HepG2 (cell line): ENCODE data around the gene GPS1. TPM values are rescaled to one million over a fixed set of nuclear protein-coding genes. Genes with fewer than 3 reads are reported as not detected.

ENCODE experiments used
- AFF4 ChIP-seq: sonication (generic); formaldehyde crosslinking; IDR thresholded peaks from 2 replicates; pipeline ENCODE4 v1.4.0; 2020; ENCODE audit warnings: missing genetic modification reagents
- ARID5B ChIP-seq: IDR thresholded peaks from 2 replicates; pipeline ENCODE4 v1.4.0; 2020; ENCODE audit warnings: mild to moderate bottlenecking, missing genetic modification reagents
- ASH2L ChIP-seq: fragments of 300-600, 200-600 bp; sonication (generic); IDR thresholded peaks from 2 replicates; pipeline ENCODE4 v1.7.0; 2017; ENCODE audit warnings: low read depth, mild to moderate bottlenecking, moderate library complexity, mixed read lengths, low read length; ENCODE audit not compliant: insufficient read length
- ATAD3A ChIP-seq: sonication (generic); formaldehyde crosslinking; IDR thresholded peaks from 2 replicates; pipeline ENCODE4 v1.4.0; 2020; ENCODE audit warnings: missing genetic modification reagents
- BRD4 ChIP-seq: sonication (generic); formaldehyde crosslinking; IDR thresholded peaks from 2 replicates; pipeline ENCODE4 v1.4.0; 2020; ENCODE audit warnings: missing genetic modification reagents
- CBFB ChIP-seq: sonication (generic); formaldehyde crosslinking; IDR thresholded peaks from 2 replicates; pipeline ENCODE4 v1.4.0; 2020; ENCODE audit warnings: missing genetic modification reagents
- DBP ChIP-seq: sonication (generic); formaldehyde crosslinking; IDR thresholded peaks from 2 replicates; pipeline ENCODE4 v1.4.0; 2020; ENCODE audit warnings: missing genetic modification reagents; ENCODE audit errors: not compliant biosample characterization
- FIP1L1 ChIP-seq: fragments of 200-400 bp; formaldehyde crosslinking; IDR thresholded peaks from 2 replicates; pipeline ENCODE4 v1.6.1; 2018; ENCODE audit warnings: low read depth, mild to moderate bottlenecking, low read length, moderate library complexity, borderline replicate concordance; ENCODE audit not compliant: insufficient read depth
- MLX ChIP-seq: IDR thresholded peaks from 2 replicates; pipeline ENCODE4 v1.6.1; 2016
- SCMH1 ChIP-seq: sonication (generic); formaldehyde crosslinking; IDR thresholded peaks from 2 replicates; pipeline ENCODE4 v1.9.0; 2021; ENCODE audit warnings: missing genetic modification reagents, mild to moderate bottlenecking, borderline replicate concordance
- SRY ChIP-seq: sonication (generic); formaldehyde crosslinking; IDR thresholded peaks from 2 replicates; pipeline ENCODE4 v1.8.0; 2022; ENCODE audit warnings: mild to moderate bottlenecking, missing genetic modification reagents
- ZBTB14 ChIP-seq: sonication (generic); formaldehyde crosslinking; IDR thresholded peaks from 2 replicates; pipeline ENCODE4 v1.4.0; 2020; ENCODE audit warnings: missing genetic modification reagents
- ZNF724P ChIP-seq: sonication (generic); formaldehyde crosslinking; IDR thresholded peaks from 2 replicates; pipeline ENCODE4 v1.8.0; 2022; ENCODE audit warnings: missing genetic modification reagents, borderline replicate concordance
- ZNF740 ChIP-seq: sonication (generic); formaldehyde crosslinking; IDR thresholded peaks from 2 replicates; pipeline ENCODE4 v1.4.0; 2020; ENCODE audit warnings: missing genetic modification reagents
- ZNF770 ChIP-seq: sonication (generic); formaldehyde crosslinking; IDR thresholded peaks from 2 replicates; pipeline ENCODE4 v1.5.0; 2020; ENCODE audit warnings: mild to moderate bottlenecking, missing genetic modification reagents
- polyA plus RNA-seq, 8 experiments: library from polyadenylated mRNA; depleted of rRNA in 3 of 8; stranded (reverse) in 7 of 8; unstranded in 1 of 8; fragments of >200 nt; fragmentation: Illumina TruSeq in 4 of 8; extraction: Trizol in 4 of 8; gene quantifications; 2 replicates each; pipeline versions ENCODE4 v1.2.1 to v1.2.3, GENCODE V29; 2011 to 2016; ENCODE audit warnings: low read depth in 4 of 8, missing spikeins in 1 of 8, mixed read lengths in 1 of 8; ENCODE audit not compliant: insufficient read depth in 1 of 8
- total RNA-seq, 5 experiments: library from RNA; depleted of rRNA; stranded (reverse); fragments of >200 nt; fragmentation: Illumina TruSeq; extraction: Trizol; gene quantifications; 2 replicates each; pipeline ENCODE4 v1.2.3, GENCODE V29; 2016; ENCODE audit warnings: low read depth in 1 of 5

Gene GPS1
- total and polyA plus RNA-seq, 2 of the 13 experiments (the other 11 are each of a cell fraction or from before 2014, with no cell fraction given), result 124 to 128 TPM

- TF ChIP-seq ARID5B (CRISPR knock-in tag) (no peak), ZNF740 (peak; percentile 88), CBFB (CRISPR knock-in tag) (no peak), ATAD3A (no peak), AFF4 (CRISPR knock-in tag) (no peak), BRD4 (CRISPR knock-in tag) (no peak), FIP1L1 (0 out of 2 replicates have a peak, but pooled peaks have one; percentile 12), ZBTB14 (CRISPR knock-in tag) (no peak), SCMH1 (no peak), MLX (CRISPR knock-in tag) (no peak), DBP (CRISPR knock-in tag) (no peak), SRY (CRISPR knock-in tag) (no peak; the same call in 1 of the 2 replicates), ZNF770 (CRISPR knock-in tag) (no peak), ZNF724P (CRISPR knock-in tag) (no peak), ASH2L (no peak)
These were observed 32.6 kb upstream of the GPS1 start (continued) for GRCh38 chr17:82018989-82019689.
